Mesendoderm (in vitro differentiated cells): ENCODE data around the gene OR6Q1. TPM values are rescaled to one million over a fixed set of nuclear protein-coding genes. Genes with fewer than 3 reads are reported as not detected.

Experiments
- DNase-seq: peaks from one replicate; pipeline ENCODE4 v3.0.0; 2013
- H2AK5ac ChIP-seq: 2 replicates; pipeline ENCODE4 v1.6.1; 2013; ENCODE audit warnings: low read length, inconsistent platforms
- H2BK120ac ChIP-seq: 2 replicates; pipeline ENCODE4 v1.6.1; 2013; ENCODE audit warnings: low read depth, mild to moderate bottlenecking, low read length, moderate library complexity, mixed read lengths
- H2BK15ac ChIP-seq: replicated peaks from 2 replicates; pipeline ENCODE4 v1.6.1; 2013; ENCODE audit warnings: low read depth, mild to moderate bottlenecking, moderate library complexity
- H2BK5ac ChIP-seq: 2 replicates; pipeline ENCODE4 v1.6.1; 2013; ENCODE audit warnings: low read length, inconsistent platforms
- H3K18ac ChIP-seq: 2 replicates; pipeline ENCODE4 v1.6.1; 2013; ENCODE audit warnings: mild to moderate bottlenecking, low read length, mixed read lengths
- H3K23ac ChIP-seq: one replicate; pipeline ENCODE4 v1.6.1; 2013; ENCODE audit warnings: low read length
- H3K27ac ChIP-seq: 2 replicates; pipeline ENCODE4 v1.5.1; 2013; ENCODE audit warnings: low read depth, mild to moderate bottlenecking, inconsistent platforms, low read length, moderate library complexity
- H3K27me3 ChIP-seq: 2 replicates; pipeline ENCODE4 v1.6.1; 2013; ENCODE audit warnings: low read length, control low read depth, mild to moderate bottlenecking, inconsistent platforms; ENCODE audit not compliant: insufficient read depth, poor library complexity
- H3K36me3 ChIP-seq: 2 replicates; pipeline ENCODE4 v1.6.1; 2013; ENCODE audit warnings: low read length, inconsistent platforms; ENCODE audit not compliant: control insufficient read depth, insufficient read depth
- H3K4ac ChIP-seq: one replicate; pipeline ENCODE4 v1.6.1; 2013; ENCODE audit warnings: low read depth, mild to moderate bottlenecking, low read length, moderate library complexity
- H3K4me1 ChIP-seq: 2 replicates; pipeline ENCODE4 v1.6.1; 2013; ENCODE audit warnings: low read depth, low read length, inconsistent platforms; ENCODE audit not compliant: control insufficient read depth
- H3K4me2 ChIP-seq: 2 replicates; pipeline ENCODE4 v1.6.1; 2013; ENCODE audit warnings: low read length
- H3K4me3 ChIP-seq: 2 replicates; pipeline ENCODE4 v1.5.1; 2013; ENCODE audit warnings: mild to moderate bottlenecking, low read length
- H3K56ac ChIP-seq: one replicate; pipeline ENCODE4 v1.6.1; 2013; ENCODE audit warnings: low read length
- H3K79me1 ChIP-seq: 2 replicates; pipeline ENCODE4 v1.6.1; 2013; ENCODE audit warnings: low read length, inconsistent platforms
- H3K79me2 ChIP-seq: 2 replicates; pipeline ENCODE4 v1.6.1; 2013; ENCODE audit warnings: mild to moderate bottlenecking, low read length; ENCODE audit not compliant: control insufficient read depth, insufficient read depth
- H3K9ac ChIP-seq: 2 replicates; pipeline ENCODE4 v1.6.1; 2013; ENCODE audit warnings: low read length, inconsistent platforms
- H4K5ac ChIP-seq: one replicate; pipeline ENCODE4 v1.6.1; 2013; ENCODE audit warnings: low read length
- H4K8ac ChIP-seq: one replicate; pipeline ENCODE4 v1.6.1; 2013; ENCODE audit warnings: low read depth, mild to moderate bottlenecking, control low read depth, low read length, moderate library complexity
- WGBS: extraction: QIAGEN DNeasy Blood & Tissue Kit; methylation state at CpG from one replicate; pipeline ENCODE4 v1.1.7; 2013; ENCODE audit warnings: low lambda C conversion rate, missing lambda C conversion rate; ENCODE audit not compliant: insufficient coverage; ENCODE audit errors: extremely low coverage; 5-methylcytosine and 5-hydroxymethylcytosine counted together
- small RNA-seq: library from polyadenylated mRNA; stranded (forward); fragments of <200 nt; extraction: miRNeasy Mini kit (QIAGEN cat#:217004); gene quantifications from one replicate; pipeline ENCODE3, GENCODE V24; 2013; ENCODE audit not compliant: insufficient read depth

OR6Q1 gene

DNA sequence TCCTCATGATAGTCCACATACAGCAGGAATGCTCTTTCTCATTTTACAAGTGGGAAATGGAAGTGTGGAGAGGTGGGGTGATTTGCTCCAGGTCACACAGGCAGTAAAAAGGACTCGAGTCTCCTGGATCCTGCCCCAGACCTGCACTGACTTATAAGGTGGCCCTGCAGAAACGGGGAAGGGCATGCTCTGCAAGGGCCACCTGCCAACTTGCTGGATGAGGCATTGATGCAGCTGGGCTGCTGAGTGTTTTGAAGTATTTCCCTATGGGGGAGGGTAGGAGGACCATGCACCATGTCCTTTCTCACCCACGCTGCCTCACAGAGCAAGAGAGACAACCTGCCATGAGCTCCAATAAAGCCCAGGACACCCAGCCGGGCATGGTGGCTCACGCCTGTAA, 36.9 kb downstream of the OR6Q1 start:
- no peak overlapping the region for H4K8ac ChIP-seq

DNA sequence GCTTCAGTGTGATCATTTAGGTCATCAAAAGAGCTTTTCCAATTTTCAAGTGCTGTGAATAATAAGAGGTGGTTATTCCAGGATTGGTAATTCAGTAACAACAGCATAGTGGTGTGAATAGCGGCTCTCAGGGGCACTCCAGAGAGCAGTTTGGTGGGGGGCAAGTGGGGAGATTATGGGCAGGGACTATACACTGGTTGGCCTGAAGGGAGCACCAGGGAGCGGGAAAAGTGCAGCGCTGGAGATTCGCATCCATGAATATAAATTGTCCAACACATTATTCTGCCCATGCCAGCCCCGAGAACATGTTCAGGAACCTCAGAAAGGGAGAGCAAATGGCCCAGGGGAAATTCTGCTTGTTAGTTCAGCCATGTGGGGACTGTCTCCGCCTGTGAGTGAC, 37.9 kb downstream of the OR6Q1 start:
- Histone ChIP-seq H3K18ac (no peak overlapping the region), H3K4ac (no peak overlapping the region), H3K79me2 (no peaks in the 10 kb centered on the region), H3K36me3 (no peaks in the 10 kb centered on the region), H2BK15ac (no peak overlapping the region), H3K27me3 (no peaks in the 10 kb centered on the region), H4K8ac (no peak overlapping the region), H3K79me1 (no peaks in the 10 kb centered on the region), H3K23ac (no peak overlapping the region), H3K27ac (no peak overlapping the region), H4K5ac (no peak overlapping the region), H3K4me2 (no peak overlapping the region), H3K4me1 (no peaks in the 10 kb centered on the region), H3K56ac (no peak overlapping the region), H2AK5ac (no peak overlapping the region), H3K4me3 (no peak overlapping the region), H2BK120ac (no peak overlapping the region), H2BK5ac (no peak overlapping the region), H3K9ac (no peak overlapping the region)
- no peak for DNase-seq
- no CpG with 5 or more reads among the region's 6 CpGs for WGBS

More for the DNA sequence above, 36.9 kb downstream of the OR6Q1 start:
- H3K4me1 ChIP-seq, result no peaks in the 10 kb centered on the region
- H3K4me3 ChIP-seq, result no peak overlapping the region
- no peak overlapping the region for H2BK120ac ChIP-seq
- H3K79me2 ChIP-seq, result no peaks in the 10 kb centered on the region
- no peaks in the 10 kb centered on the region for H3K36me3 ChIP-seq
- no CpG with 5 or more reads among the region's 5 CpGs for WGBS
- H3K9ac ChIP-seq, result no peak overlapping the region
- H3K27me3 ChIP-seq, result no peaks in the 10 kb centered on the region
- no peak overlapping the region for H2AK5ac ChIP-seq
- no peak overlapping the region for H3K18ac ChIP-seq
- no peak overlapping the region for H3K4ac ChIP-seq
- H2BK15ac ChIP-seq, result no peak overlapping the region
- no peak for DNase-seq
- no peak overlapping the region for H4K5ac ChIP-seq
- no peak overlapping the region for H3K23ac ChIP-seq
- no peak overlapping the region for H2BK5ac ChIP-seq
- H3K56ac ChIP-seq, result no peak overlapping the region
- no peaks in the 10 kb centered on the region for H3K79me1 ChIP-seq
- no peak overlapping the region for H3K27ac ChIP-seq
- no peak overlapping the region for H3K4me2 ChIP-seq

- H3K27me3 ChIP-seq, result no peaks in the 10 kb centered on the region
- no peaks in the 10 kb centered on the region for H3K79me2 ChIP-seq
- no peak overlapping the region for H2BK5ac ChIP-seq
- no peak overlapping the region for H2AK5ac ChIP-seq
- no peak overlapping the region for H4K5ac ChIP-seq
- H4K8ac ChIP-seq, result no peak overlapping the region
- no peak overlapping the region for H2BK120ac ChIP-seq
- no peak overlapping the region for H3K18ac ChIP-seq
- H3K27ac ChIP-seq, result no peak overlapping the region
- no CpG with 5 or more reads among the region's 1 CpG for WGBS
- no peaks in the 10 kb centered on the region for H3K4me1 ChIP-seq
- no peak overlapping the region for H2BK15ac ChIP-seq
- no peak overlapping the region for H3K4me2 ChIP-seq
- H3K9ac ChIP-seq, result no peak overlapping the region
- H3K79me1 ChIP-seq, result no peaks in the 10 kb centered on the region
- no peak for DNase-seq
- H3K23ac ChIP-seq, result no peak overlapping the region
- no peak overlapping the region for H3K56ac ChIP-seq
- no peak overlapping the region for H3K4me3 ChIP-seq
- H3K4ac ChIP-seq, result no peak overlapping the region
- no peaks in the 10 kb centered on the region for H3K36me3 ChIP-seq
Measured at GRCh38 chr11:58070585-58070984, 39.8 kb downstream of the OR6Q1 start.

DNA sequence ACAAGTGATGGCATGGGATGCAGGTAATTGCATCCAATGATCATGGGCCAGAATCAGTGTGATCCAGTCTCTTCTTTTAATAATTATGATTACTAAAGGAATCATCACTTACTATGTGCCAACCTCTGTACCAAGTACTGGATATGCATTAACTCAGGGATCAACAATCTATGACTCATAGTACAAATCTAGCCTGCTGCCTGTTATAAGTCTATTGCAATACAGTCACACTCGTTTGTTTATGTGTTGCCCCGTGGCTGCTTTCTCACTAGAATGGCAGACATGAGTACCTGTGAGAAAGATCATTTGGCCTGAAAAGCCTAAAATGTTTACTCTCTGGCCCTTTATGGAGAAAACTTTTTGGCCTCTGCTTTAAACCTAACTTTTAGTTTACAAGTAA, 45.0 kb downstream of the OR6Q1 start:
- Histone ChIP-seq H3K36me3 (no peaks in the 10 kb centered on the region), H3K27me3 (no peaks in the 10 kb centered on the region), H3K23ac (no peak overlapping the region), H3K4ac (no peak overlapping the region), H2BK15ac (no peak overlapping the region), H3K4me3 (no peak overlapping the region), H3K79me2 (no peaks in the 10 kb centered on the region), H4K5ac (no peak overlapping the region), H4K8ac (no peak overlapping the region), H3K79me1 (no peaks in the 10 kb centered on the region), H3K4me2 (no peak overlapping the region), H3K56ac (no peak overlapping the region), H2BK5ac (no peak overlapping the region), H3K4me1 (no peaks in the 10 kb centered on the region), H2BK120ac (no peak overlapping the region), H2AK5ac (no peak overlapping the region), H3K27ac (no peak overlapping the region), H3K18ac (no peak overlapping the region), H3K9ac (no peak overlapping the region)
- WGBS, result no CpG with 5 or more reads among the region's 2 CpGs
- no peak for DNase-seq

Small RNAs within 50 kb of the gene (small RNA-seq; reads per million reads assigned to genes)
- not detected for gene RNU6-899P
